GM23338 (cell line): ENCODE data around the gene RHBDD2. TPM values are rescaled to one million over a fixed set of nuclear protein-coding genes. Genes with fewer than 3 reads are reported as not detected.

ENCODE experiments used
- ATAC-seq: fragments of 200-7000 bp; cut with Tn5 transposase; 3 replicates; pipeline ENCODE4 v1.9.1; 2020
- DNase-seq: peaks from one replicate; pipeline ENCODE4 v3.0.0-alpha.2; 2015; ENCODE audit warnings: low spot score
- H2AFZ ChIP-seq: fragments of 200-600 bp; sonication (generic); 2 replicates; pipeline ENCODE4 v1.8.0; 2016; ENCODE audit warnings: antibody characterized with exemption, mild to moderate bottlenecking, moderate library complexity
- H3F3A ChIP-seq: fragments of 200-600 bp; sonication (generic); replicated peaks from 2 replicates; pipeline ENCODE4 v1.8.0; 2017; ENCODE audit warnings: antibody characterized with exemption, mixed run types, low read depth
- H3K27ac ChIP-seq: fragments of 200-600 bp; sonication (generic); 2 replicates; pipeline ENCODE4 v1.6.1; 2016; ENCODE audit warnings: low read depth
- H3K27me3 ChIP-seq: fragments of 200-600 bp; sonication (generic); 2 replicates; pipeline ENCODE4 v1.8.0; 2016; ENCODE audit warnings: mild to moderate bottlenecking, mixed run types, moderate library complexity; ENCODE audit not compliant: insufficient read depth
- H3K36me3 ChIP-seq: fragments of 200-600 bp; sonication (generic); 2 replicates; pipeline ENCODE4 v1.8.0; 2016; ENCODE audit warnings: mild to moderate bottlenecking; ENCODE audit not compliant: insufficient read depth
- H3K4me1 ChIP-seq: fragments of 200-600 bp; sonication (generic); 2 replicates; pipeline ENCODE4 v1.8.0; 2016; ENCODE audit warnings: mild to moderate bottlenecking, moderate library complexity; ENCODE audit not compliant: insufficient read depth
- H3K4me2 ChIP-seq: fragments of 200-600 bp; sonication (generic); 2 replicates; pipeline ENCODE4 v1.7.1; 2017; ENCODE audit warnings: mixed run types
- H3K4me3 ChIP-seq: fragments of 200-600 bp; sonication (generic); 2 replicates; pipeline ENCODE4 v1.6.1; 2016; ENCODE audit warnings: mixed run types
- H3K79me2 ChIP-seq: fragments of 200-600 bp; sonication (generic); replicated peaks from 2 replicates; pipeline ENCODE4 v1.8.0; 2017; ENCODE audit warnings: mild to moderate bottlenecking; ENCODE audit not compliant: insufficient read depth
- H3K9me2 ChIP-seq: fragments of 200-600 bp; sonication (generic); 2 replicates; pipeline ENCODE4 v1.8.0; 2017; ENCODE audit not compliant: insufficient read depth
- H4K20me1 ChIP-seq: fragments of 200-600 bp; sonication (generic); replicated peaks from 2 replicates; pipeline ENCODE4 v1.8.0; 2017; ENCODE audit warnings: mild to moderate bottlenecking; ENCODE audit not compliant: insufficient read depth
- H3K27ac Mint-ChIP-seq: 2 replicates; pipeline ENCODE4 v1.8.0; 2020; ENCODE audit warnings: inconsistent platforms, mild to moderate bottlenecking, moderate library complexity, mixed read lengths
- H3K27me3 Mint-ChIP-seq: 3 replicates; pipeline ENCODE4 v1.8.0; 2022; ENCODE audit warnings: low read depth, mild to moderate bottlenecking, moderate library complexity, mixed read lengths, inconsistent platforms; ENCODE audit not compliant: insufficient read depth, poor library complexity
- H3K36me3 Mint-ChIP-seq: 3 replicates; pipeline ENCODE4 v1.8.0; 2021; ENCODE audit warnings: low read depth, mild to moderate bottlenecking, inconsistent platforms, moderate library complexity, mixed read lengths
- H3K4me1 Mint-ChIP-seq: 3 replicates; pipeline ENCODE4 v1.8.0; 2020; ENCODE audit warnings: mild to moderate bottlenecking, inconsistent platforms, mixed read lengths
- H3K4me3 Mint-ChIP-seq: 3 replicates; pipeline ENCODE4 v1.8.0; 2021; ENCODE audit warnings: moderate library complexity, mild to moderate bottlenecking, inconsistent platforms, mixed read lengths
- H3K9me3 Mint-ChIP-seq: 3 replicates; pipeline ENCODE4 v1.8.0; 2020; ENCODE audit warnings: moderate library complexity, mild to moderate bottlenecking, inconsistent platforms, mixed read lengths
- CREB1 ChIP-seq: fragments of 250-450 bp; sonication (Bioruptor Pico); IDR thresholded peaks from 2 replicates; pipeline ENCODE4 v1.5.0; 2020; ENCODE audit warnings: low read depth, mild to moderate bottlenecking, moderate library complexity
- CTCF ChIP-seq, 2 experiments: fragments of 200-600 bp in 1 of 2; sonication (generic) in 1 of 2; conservative IDR thresholded peaks; 2 replicates each; pipeline versions ENCODE4 v1.5.1 to v1.6.1; 2016 to 2017; ENCODE audit warnings: antibody characterized with exemption in 2 of 2, low read depth in 2 of 2, mild to moderate bottlenecking in 2 of 2, moderate library complexity in 1 of 2
- ETS1 ChIP-seq: IDR thresholded peaks from 2 replicates; pipeline ENCODE4 v1.6.1; 2016; ENCODE audit warnings: antibody characterized with exemption
- EZH2 ChIP-seq: fragments of 200-600 bp; sonication (generic); IDR thresholded peaks from one replicate; pipeline ENCODE4 v1.8.0; 2017; ENCODE audit warnings: antibody characterized with exemption, mild to moderate bottlenecking, low read depth; ENCODE audit not compliant: unreplicated experiment
- EZH2phosphoT487 ChIP-seq: fragments of 200-600 bp; sonication (generic); IDR thresholded peaks from one replicate; pipeline ENCODE4 v1.8.1; 2018; ENCODE audit warnings: antibody characterized with exemption; ENCODE audit not compliant: unreplicated experiment
- JUNB ChIP-seq: IDR thresholded peaks from one replicate; pipeline ENCODE4 v1.6.1; 2016; ENCODE audit warnings: antibody characterized with exemption; ENCODE audit not compliant: unreplicated experiment
- NANOG ChIP-seq: IDR thresholded peaks from 2 replicates; pipeline ENCODE4 v1.6.1; 2016; ENCODE audit warnings: antibody characterized with exemption, borderline replicate concordance
- POLR2AphosphoS5 ChIP-seq: IDR thresholded peaks from 2 replicates; pipeline ENCODE4 v1.6.1; 2016; ENCODE audit warnings: antibody characterized with exemption, low read depth
- REST ChIP-seq: IDR thresholded peaks from one replicate; pipeline ENCODE4 v1.6.1; 2018; ENCODE audit warnings: antibody characterized with exemption; ENCODE audit not compliant: unreplicated experiment
- STAT1 ChIP-seq: IDR thresholded peaks from one replicate; pipeline ENCODE4 v1.6.1; 2016; ENCODE audit warnings: antibody characterized with exemption; ENCODE audit not compliant: unreplicated experiment
- ZNF114 ChIP-seq: fragments of 250-450 bp; sonication (Bioruptor Pico); IDR thresholded peaks from 2 replicates; pipeline ENCODE4 v1.5.0; 2020; ENCODE audit warnings: mild to moderate bottlenecking, moderate library complexity
- ZNF331 ChIP-seq: fragments of 250-450 bp; sonication (Bioruptor Pico); IDR thresholded peaks from 2 replicates; pipeline ENCODE4 v1.5.0; 2020; ENCODE audit warnings: low read depth, mild to moderate bottlenecking, moderate library complexity
- polyA plus RNA-seq: library from polyadenylated mRNA; unstranded; fragments of >200 nt; fragmentation: Nextera tagmentation; extraction: Ambion mirVana; gene quantifications from 2 replicates; pipeline ENCODE4 v1.2.1, GENCODE V29; 2016
- total RNA-seq: library from RNA; depleted of rRNA; stranded (reverse); fragments of >200 nt; shearing (Covaris generic); gene quantifications from 2 replicates; pipeline ENCODE4 v1.2.3, GENCODE V29; 2014
- TF ChIP-seq, protein P1 (sequence below): fragments of 250-450 bp; sonication (Bioruptor Pico); IDR thresholded peaks from 2 replicates; pipeline ENCODE4 v1.5.0; 2020; ENCODE audit warnings: mild to moderate bottlenecking, moderate library complexity

RHBDD2 gene
- total and polyA plus RNA-seq, 2 experiments from 2014 or later, result 23.1 to 25.7 TPM

DNA sequence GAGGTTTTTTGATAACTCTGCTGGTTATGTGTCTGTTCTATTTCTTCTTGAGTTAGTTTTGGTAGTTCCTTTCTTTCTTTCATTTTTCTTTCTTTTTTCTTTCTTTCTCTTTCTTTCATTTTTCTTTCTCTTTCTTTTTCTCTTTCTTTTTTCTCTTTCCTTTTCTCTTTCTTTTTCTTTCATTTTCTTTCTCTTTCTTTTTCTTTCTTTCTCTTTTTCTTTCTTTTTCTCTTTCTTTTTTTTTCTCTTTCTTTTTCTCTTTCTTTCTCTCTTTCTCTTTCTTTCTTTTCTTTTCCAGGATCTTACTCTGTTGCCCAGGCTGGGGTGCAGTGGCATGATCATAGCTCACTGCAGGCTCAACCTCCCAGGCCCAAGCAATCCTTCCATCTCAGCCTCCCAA, 20.4 kb upstream of the RHBDD2 start:
- no peak overlapping the region for H3K27ac Mint-ChIP-seq
- TF ChIP-seq ZNF331 (CRISPR knock-in tag) (no peak), JUNB (no peak), EZH2 (no peak), POLR2AphosphoS5 (no peak), REST (no peak), CREB1 (CRISPR knock-in tag) (no peak), CTCF (conservative IDR thresholded peaks at IDR 0.05; ENCODE audit: low read depth in 2 of 2) (no peak), ETS1 (no peak), NANOG (no peak), ZNF114 (CRISPR knock-in tag) (no peak), STAT1 (no peak), EZH2phosphoT487 (no peak)
- TF ChIP-seq, protein P1, sequence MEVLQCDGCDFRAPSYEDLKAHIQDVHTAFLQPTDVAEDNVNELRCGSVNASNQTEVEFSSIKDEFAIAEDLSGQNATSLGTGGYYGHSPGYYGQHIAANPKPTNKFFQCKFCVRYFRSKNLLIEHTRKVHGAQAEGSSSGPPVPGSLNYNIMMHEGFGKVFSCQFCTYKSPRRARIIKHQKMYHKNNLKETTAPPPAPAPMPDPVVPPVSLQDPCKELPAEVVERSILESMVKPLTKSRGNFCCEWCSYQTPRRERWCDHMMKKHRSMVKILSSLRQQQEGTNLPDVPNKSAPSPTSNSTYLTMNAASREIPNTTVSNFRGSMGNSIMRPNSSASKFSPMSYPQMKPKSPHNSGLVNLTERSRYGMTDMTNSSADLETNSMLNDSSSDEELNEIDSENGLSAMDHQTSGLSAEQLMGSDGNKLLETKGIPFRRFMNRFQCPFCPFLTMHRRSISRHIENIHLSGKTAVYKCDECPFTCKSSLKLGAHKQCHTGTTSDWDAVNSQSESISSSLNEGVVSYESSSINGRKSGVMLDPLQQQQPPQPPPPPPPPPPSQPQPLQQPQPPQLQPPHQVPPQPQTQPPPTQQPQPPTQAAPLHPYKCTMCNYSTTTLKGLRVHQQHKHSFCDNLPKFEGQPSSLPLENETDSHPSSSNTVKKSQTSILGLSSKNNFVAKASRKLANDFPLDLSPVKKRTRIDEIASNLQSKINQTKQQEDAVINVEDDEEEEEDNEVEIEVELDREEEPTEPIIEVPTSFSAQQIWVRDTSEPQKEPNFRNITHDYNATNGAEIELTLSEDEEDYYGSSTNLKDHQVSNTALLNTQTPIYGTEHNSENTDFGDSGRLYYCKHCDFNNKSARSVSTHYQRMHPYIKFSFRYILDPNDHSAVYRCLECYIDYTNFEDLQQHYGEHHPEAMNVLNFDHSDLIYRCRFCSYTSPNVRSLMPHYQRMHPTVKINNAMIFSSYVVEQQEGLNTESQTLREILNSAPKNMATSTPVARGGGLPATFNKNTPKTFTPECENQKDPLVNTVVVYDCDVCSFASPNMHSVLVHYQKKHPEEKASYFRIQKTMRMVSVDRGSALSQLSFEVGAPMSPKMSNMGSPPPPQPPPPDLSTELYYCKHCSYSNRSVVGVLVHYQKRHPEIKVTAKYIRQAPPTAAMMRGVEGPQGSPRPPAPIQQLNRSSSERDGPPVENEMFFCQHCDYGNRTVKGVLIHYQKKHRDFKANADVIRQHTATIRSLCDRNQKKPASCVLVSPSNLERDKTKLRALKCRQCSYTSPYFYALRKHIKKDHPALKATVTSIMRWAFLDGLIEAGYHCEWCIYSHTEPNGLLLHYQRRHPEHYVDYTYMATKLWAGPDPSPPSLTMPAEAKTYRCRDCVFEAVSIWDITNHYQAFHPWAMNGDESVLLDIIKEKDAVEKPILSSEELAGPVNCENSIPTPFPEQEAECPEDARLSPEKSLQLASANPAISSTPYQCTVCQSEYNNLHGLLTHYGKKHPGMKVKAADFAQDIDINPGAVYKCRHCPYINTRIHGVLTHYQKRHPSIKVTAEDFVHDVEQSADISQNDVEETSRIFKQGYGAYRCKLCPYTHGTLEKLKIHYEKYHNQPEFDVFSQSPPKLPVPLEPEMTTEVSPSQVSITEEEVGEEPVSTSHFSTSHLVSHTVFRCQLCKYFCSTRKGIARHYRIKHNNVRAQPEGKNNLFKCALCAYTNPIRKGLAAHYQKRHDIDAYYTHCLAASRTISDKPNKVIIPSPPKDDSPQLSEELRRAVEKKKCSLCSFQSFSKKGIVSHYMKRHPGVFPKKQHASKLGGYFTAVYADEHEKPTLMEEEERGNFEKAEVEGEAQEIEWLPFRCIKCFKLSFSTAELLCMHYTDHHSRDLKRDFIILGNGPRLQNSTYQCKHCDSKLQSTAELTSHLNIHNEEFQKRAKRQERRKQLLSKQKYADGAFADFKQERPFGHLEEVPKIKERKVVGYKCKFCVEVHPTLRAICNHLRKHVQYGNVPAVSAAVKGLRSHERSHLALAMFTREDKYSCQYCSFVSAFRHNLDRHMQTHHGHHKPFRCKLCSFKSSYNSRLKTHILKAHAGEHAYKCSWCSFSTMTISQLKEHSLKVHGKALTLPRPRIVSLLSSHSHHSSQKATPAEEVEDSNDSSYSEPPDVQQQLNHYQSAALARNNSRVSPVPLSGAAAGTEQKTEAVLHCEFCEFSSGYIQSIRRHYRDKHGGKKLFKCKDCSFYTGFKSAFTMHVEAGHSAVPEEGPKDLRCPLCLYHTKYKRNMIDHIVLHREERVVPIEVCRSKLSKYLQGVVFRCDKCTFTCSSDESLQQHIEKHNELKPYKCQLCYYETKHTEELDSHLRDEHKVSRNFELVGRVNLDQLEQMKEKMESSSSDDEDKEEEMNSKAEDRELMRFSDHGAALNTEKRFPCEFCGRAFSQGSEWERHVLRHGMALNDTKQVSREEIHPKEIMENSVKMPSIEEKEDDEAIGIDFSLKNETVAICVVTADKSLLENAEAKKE (CRISPR knock-in tag), result no peak

More for the DNA sequence above, 20.4 kb upstream of the RHBDD2 start:
- Mint-ChIP-seq H3K36me3 (no peaks in the 10 kb centered on the region; the same call in 2 of the 3 replicates), H3K27me3 (peaks cover 3% of the 10 kb centered on the region), H3K4me1 (no peaks in the 10 kb centered on the region), H3K4me3 (no peak overlapping the region), H3K9me3 (peaks cover 2% of the 10 kb centered on the region; the same call in 1 of the 3 replicates)
- Histone ChIP-seq H3K27ac (no peak overlapping the region), H3K4me3 (no peak overlapping the region), H3K36me3 (no peaks in the 10 kb centered on the region), H2AFZ (no peak overlapping the region), H3K79me2 (no peaks in the 10 kb centered on the region), H3K9me2 (no peaks in the 10 kb centered on the region), H4K20me1 (no peaks in the 10 kb centered on the region), H3K4me1 (no peaks in the 10 kb centered on the region), H3K27me3 (no peaks in the 10 kb centered on the region), H3K4me2 (no peak overlapping the region), H3F3A (no peaks in the 10 kb centered on the region)
- no peak for ATAC-seq
- no peak for DNase-seq
